Vagina (tissue), 2 donors: ENCODE measurements around the gene ITGA11.

ENCODE experiments used
- POLR2A ChIP-seq, 2 donors: fragments of 450-650 bp; IDR thresholded peaks; one replicate each; pipeline ENCODE4 v1.6.1; 2017; ENCODE audit warnings: antibody characterized with exemption in 2 of 2, mild to moderate bottlenecking in 2 of 2, moderate library complexity in 2 of 2
- TF ChIP-seq, protein P1 (sequence below), 3 experiments: fragments of 450-650 bp in 2 of 3; fragments of 200-600 bp in 1 of 3; sonication (generic) in 1 of 3; IDR thresholded peaks; one replicate each; pipeline ENCODE4 v1.5.1; 2017 to 2019; ENCODE audit warnings: antibody characterized with exemption in 3 of 3, mild to moderate bottlenecking in 2 of 3, moderate library complexity in 2 of 3

DNA sequence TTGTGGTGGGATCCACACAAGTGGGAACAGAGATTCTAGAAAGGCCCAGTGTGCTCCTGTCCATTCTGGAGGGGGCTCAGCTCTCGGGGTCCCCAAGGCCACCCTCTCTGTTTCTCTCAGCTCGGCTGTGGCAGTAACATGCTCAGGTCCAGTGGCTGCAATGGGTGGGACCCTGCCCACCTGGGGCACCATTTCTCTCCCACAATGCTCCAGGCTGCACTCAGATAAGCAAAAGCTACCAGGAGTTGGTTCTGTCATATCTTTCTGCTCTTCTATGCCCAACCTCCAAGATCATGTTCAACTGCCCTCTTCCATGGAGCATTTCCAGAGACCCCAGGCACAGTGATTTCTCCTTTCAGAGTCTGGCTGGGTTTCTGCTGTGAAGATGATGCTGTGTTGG lies 40.8 kb downstream of the ITGA11 start:
- TF ChIP-seq, protein P1, sequence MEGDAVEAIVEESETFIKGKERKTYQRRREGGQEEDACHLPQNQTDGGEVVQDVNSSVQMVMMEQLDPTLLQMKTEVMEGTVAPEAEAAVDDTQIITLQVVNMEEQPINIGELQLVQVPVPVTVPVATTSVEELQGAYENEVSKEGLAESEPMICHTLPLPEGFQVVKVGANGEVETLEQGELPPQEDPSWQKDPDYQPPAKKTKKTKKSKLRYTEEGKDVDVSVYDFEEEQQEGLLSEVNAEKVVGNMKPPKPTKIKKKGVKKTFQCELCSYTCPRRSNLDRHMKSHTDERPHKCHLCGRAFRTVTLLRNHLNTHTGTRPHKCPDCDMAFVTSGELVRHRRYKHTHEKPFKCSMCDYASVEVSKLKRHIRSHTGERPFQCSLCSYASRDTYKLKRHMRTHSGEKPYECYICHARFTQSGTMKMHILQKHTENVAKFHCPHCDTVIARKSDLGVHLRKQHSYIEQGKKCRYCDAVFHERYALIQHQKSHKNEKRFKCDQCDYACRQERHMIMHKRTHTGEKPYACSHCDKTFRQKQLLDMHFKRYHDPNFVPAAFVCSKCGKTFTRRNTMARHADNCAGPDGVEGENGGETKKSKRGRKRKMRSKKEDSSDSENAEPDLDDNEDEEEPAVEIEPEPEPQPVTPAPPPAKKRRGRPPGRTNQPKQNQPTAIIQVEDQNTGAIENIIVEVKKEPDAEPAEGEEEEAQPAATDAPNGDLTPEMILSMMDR (IDR thresholded peaks at IDR 0.05): no peak
- TF ChIP-seq POLR2A (IDR thresholded peaks at IDR 0.05): no peak
